Adrenal gland (tissue), 12 donors: Measurements from ENCODE around the gene HDLBP. TPM values are rescaled to one million over a fixed set of nuclear protein-coding genes. Genes with fewer than 3 reads are reported as not detected.

Source experiments
- DNase-seq, 7 donors: peaks; one replicate each; pipeline ENCODE4 v3.0.0-alpha.2; 2019 to 2020
- H3K27ac ChIP-seq, 5 donors: fragments of 200-600 bp; sonication (generic) in 4 of 5; 1 replicate in 3 of 5; 2 replicates in 2 of 5; pipeline versions ENCODE4 v1.5.1 to v1.8.0; 2016 to 2020; ENCODE audit warnings: mild to moderate bottlenecking in 1 of 5
- H3K27me3 ChIP-seq: fragments of 200-600 bp; 2 replicates; pipeline ENCODE4 v1.8.0; 2021
- H3K36me3 ChIP-seq, 2 donors: fragments of 200-600 bp; replicated peaks in 1 of 2; 1 replicate in 1 of 2; 2 replicates in 1 of 2; pipeline versions ENCODE4 v1.5.1 to v1.8.0; 2018 to 2022
- H3K4me1 ChIP-seq, 2 donors: fragments of 200-600 bp; replicated peaks in 1 of 2; 1 replicate in 1 of 2; 2 replicates in 1 of 2; pipeline versions ENCODE4 v1.5.1 to v1.8.0; 2018 to 2021
- H3K4me3 ChIP-seq, 4 donors: fragments of 200-600 bp; sonication (generic) in 3 of 4; one replicate each; pipeline ENCODE4 v1.5.1; 2016 to 2018
- H3K9me3 ChIP-seq, 3 donors: fragments of 200-600 bp; sonication (generic) in 1 of 3; replicated peaks in 1 of 3; 1 replicate in 2 of 3; 2 replicates in 1 of 3; pipeline versions ENCODE4 v1.5.1 to v1.8.0; 2016 to 2021
- POLR2A ChIP-seq, 2 donors: fragments of 450-650 bp; IDR thresholded peaks; one replicate each; pipeline ENCODE4 v1.6.1; 2017; ENCODE audit warnings: antibody characterized with exemption in 2 of 2, mild to moderate bottlenecking in 2 of 2, moderate library complexity in 1 of 2
- WGBS, 4 donors: extraction: QIAGEN DNeasy Blood & Tissue Kit in 2 of 4; methylation state at CpG; one replicate each; pipeline versions ENCODE4 v1.1.5 to v1.1.7; 2013 to 2017; 5-methylcytosine and 5-hydroxymethylcytosine counted together
- intact Hi-C, 2 donors: fragments of 100-400 bp; cut with DNase I; formaldehyde crosslinking; loops; one replicate each; pipeline versions ENCODE4 v1.14.1 to v1.15.0; 2022 to 2023
- polyA plus RNA-seq, 3 donors: library from polyadenylated mRNA; stranded (reverse); fragments of 200-250 nt in 2 of 3; fragments of 350-450 nt in 1 of 3; fragmentation: Illumina TruSeq in 1 of 3; extraction: RNeasy Lipid Tissue Mini Kit (QIAGEN cat#74804) in 1 of 3; gene quantifications; one replicate each; pipeline ENCODE4 v1.2.3, GENCODE V29; 2013 to 2014
- total RNA-seq, 9 donors: library from RNA; depleted of rRNA in 4 of 9; stranded (reverse); fragments of >200 nt in 4 of 9; fragments of 120-200 nt in 1 of 9; fragmentation: NEBNext Ultra II Directional in 1 of 9; extraction: Animal tissue kit (Norgen Biotek cat#: 25700) in 1 of 9; gene quantifications; one replicate each; pipeline versions ENCODE4 v1.1.0 to v1.2.4, GENCODE V29; 2013 to 2023
- TF ChIP-seq, protein P1 (sequence below), 6 experiments: fragments of 450-650 bp in 4 of 6; fragments of 200-600 bp in 2 of 6; sonication (generic) in 1 of 6; IDR thresholded peaks; 1 replicate in 5 of 6; 2 replicates in 1 of 6; pipeline versions ENCODE4 v1.5.1 to v1.8.0; 2016 to 2021; ENCODE audit warnings: antibody characterized with exemption in 6 of 6, mild to moderate bottlenecking in 2 of 6, moderate library complexity in 1 of 6
- donor health status: healthy with polysubstance abuse.
- donor health status: Bipolar disorder and iron deficiency.
- donor health status: DM: yes; HTN: yes; CAD: no.
- donor health status: DM: no; HTN: no; CAD: no.
- donor health status: DM: no; HTN: no; CAD: no.
- donor health status: DM: yes; HTN: yes; CAD: no.

Gene HDLBP
- total and polyA plus RNA-seq, 12 donors, result 295 to 880 (median 454) TPM

- 91 to 93% (median 92%) methylated on average over 5 of the region's 5 CpGs for WGBS, 4 donors
- peak in 1 of 7 donors; percentile 51 for DNase-seq
- TF ChIP-seq POLR2A (IDR thresholded peaks at IDR 0.05), result no peak
- TF ChIP-seq, protein P1, sequence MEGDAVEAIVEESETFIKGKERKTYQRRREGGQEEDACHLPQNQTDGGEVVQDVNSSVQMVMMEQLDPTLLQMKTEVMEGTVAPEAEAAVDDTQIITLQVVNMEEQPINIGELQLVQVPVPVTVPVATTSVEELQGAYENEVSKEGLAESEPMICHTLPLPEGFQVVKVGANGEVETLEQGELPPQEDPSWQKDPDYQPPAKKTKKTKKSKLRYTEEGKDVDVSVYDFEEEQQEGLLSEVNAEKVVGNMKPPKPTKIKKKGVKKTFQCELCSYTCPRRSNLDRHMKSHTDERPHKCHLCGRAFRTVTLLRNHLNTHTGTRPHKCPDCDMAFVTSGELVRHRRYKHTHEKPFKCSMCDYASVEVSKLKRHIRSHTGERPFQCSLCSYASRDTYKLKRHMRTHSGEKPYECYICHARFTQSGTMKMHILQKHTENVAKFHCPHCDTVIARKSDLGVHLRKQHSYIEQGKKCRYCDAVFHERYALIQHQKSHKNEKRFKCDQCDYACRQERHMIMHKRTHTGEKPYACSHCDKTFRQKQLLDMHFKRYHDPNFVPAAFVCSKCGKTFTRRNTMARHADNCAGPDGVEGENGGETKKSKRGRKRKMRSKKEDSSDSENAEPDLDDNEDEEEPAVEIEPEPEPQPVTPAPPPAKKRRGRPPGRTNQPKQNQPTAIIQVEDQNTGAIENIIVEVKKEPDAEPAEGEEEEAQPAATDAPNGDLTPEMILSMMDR (IDR thresholded peaks at IDR 0.05), result no peak
- H3K27me3 ChIP-seq, result no peaks in the 10 kb centered on the region
- intact Hi-C loops, result no loop called here
- peaks cover 22 to 32% of the 10 kb centered on the region in 2 donors for H3K4me1 ChIP-seq
- no peak overlapping the region for H3K4me3 ChIP-seq
- peaks cover 0 to 8% (median 0%) of the 10 kb centered on the region in 3 donors for H3K9me3 ChIP-seq
- no peaks in the 10 kb centered on the region for H3K36me3 ChIP-seq
- no peak overlapping the region for H3K27ac ChIP-seq
Observed at GRCh38 chr2:241274127-241274526, 41.3 kb downstream of the HDLBP start.

DNA sequence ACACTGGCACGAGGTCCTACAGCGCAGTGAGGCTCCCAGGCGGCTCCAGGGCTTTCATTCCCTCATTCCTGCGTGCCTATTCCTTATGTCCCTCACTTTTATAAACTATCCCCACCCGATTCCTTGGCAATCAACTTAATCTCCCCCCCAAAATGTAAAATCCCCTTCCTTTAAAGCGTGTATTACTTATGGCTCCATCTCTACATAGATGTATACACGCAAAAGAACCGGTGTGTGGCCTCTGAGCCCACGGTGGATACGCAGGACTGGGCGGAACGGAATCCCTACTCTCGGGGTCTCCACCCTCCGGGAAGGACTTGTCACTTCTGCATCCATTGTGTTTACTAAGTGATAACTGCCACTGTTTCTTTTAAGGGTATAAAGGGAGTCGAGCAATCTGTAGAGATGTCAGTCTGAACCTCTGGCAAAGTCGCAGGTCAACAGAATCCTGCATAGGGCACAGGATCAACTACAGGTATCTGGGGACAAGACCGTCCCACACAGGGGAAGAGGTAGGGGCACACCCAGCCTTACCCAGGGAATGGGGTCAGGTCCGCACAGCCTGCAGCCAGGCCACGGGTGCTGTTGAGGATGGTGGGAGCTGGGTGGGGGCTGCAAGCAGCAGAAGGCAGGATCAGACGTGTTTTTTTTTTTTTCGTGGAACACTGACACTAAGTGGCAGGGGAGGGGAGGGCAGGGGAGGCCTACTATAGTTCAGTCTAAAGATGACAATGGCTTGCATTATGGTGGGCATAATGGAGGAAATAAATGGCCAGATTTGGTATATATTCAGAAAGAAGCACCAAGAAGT is 42.1 kb downstream of the HDLBP start:
- Histone ChIP-seq H3K36me3 (peaks cover 0 to under 1% of the 10 kb centered on the region in 2 donors), H3K9me3 (peaks cover 0 to 8% (median 0%) of the 10 kb centered on the region in 3 donors), H3K27me3 (no peaks in the 10 kb centered on the region), H3K4me1 (peaks cover 27 to 37% of the 10 kb centered on the region in 2 donors), H3K27ac (peak overlapping the region in 4 of 5 donors; percentile 96 to 99 (median 98)), H3K4me3 (peak overlapping the region in 2 of 4 donors; percentile 83 to 97)
- WGBS, 4 donors, result 63 to 72% (median 67%) methylated on average over 21 of the region's 21 CpGs
- intact Hi-C loops, result no loop called here
- no peak for TF ChIP-seq POLR2A (IDR thresholded peaks at IDR 0.05)
- TF ChIP-seq, protein P1 (IDR thresholded peaks at IDR 0.05), result no peak
- DNase-seq, result peak in 1 of 7 donors; percentile 53

DNA sequence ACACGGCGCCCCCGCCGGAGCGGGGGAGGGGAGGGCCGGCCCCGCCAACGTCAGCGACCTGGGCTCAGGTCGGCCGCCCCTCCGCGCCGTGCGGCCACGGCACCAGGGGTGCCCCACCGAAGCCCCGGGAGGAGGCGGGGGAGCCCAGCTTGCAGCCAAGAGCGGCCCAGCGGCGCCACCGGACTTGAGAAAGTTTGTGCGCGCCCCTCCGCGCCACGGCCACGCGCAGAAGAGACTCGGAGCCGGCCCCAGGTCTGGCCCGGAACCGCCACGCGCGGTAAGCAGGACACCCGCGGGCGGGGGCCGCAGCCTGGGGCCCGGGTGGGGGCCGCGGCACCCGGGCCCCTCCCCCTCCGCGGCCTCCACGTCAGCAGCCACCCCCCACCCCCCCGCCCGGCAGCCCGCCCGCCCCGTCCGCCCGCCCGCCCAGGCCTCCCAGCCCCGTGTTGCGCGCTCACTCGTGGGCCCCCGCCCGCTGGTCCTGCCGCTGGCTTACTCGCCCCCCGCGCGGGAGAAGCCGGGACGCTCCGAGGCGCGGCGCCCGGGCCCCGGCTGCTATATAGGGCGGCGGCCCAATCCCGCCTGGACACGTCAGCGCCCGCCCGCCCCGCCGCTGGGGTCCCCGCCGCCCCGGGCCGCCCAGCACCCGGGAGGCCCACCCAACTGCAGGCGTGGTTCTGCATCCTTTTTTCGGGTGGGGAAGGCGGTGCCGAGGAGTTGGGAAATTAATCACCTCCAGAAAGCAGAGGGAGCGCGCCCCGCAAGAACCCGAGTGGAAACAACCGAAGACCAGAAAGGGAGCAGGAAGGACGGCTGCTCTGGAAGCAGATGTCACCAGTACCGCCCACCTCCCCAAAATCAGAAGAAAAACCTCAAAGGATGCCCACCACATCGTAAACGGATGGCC is 42.9 kb downstream of the HDLBP start:
- peak overlapping the region; percentile 83 to 97 (median 88) for H3K4me3 ChIP-seq
- TF ChIP-seq POLR2A (IDR thresholded peaks at IDR 0.05), result peak in 1 of 2 donors; percentile 47
- TF ChIP-seq, protein P1 (IDR thresholded peaks at IDR 0.05), result no peak
- H3K36me3 ChIP-seq, result peaks cover 0 to 9% of the 10 kb centered on the region in 2 donors
- H3K27me3 ChIP-seq, result no peaks in the 10 kb centered on the region
- DNase-seq, result peak; percentile 59 to 75 (median 67)
- H3K27ac ChIP-seq, result peak overlapping the region; percentile 80 to 99 (median 98)
- peaks cover 0 to 8% (median 0%) of the 10 kb centered on the region in 3 donors for H3K9me3 ChIP-seq
- H3K4me1 ChIP-seq, result peaks cover 30 to 42% of the 10 kb centered on the region in 2 donors
- 0 to 2% (median 1%) methylated on average over 9 to 87 of the region's 102 CpGs for WGBS, 4 donors
- intact Hi-C loops, result no loop called here
